GM19351 (cell line): ENCODE results near the gene CRNKL1.

Experiments used
- ATAC-seq: cut with Tn5 transposase; IDR thresholded peaks from one replicate; pipeline ENCODE4 v1.9.1; 2021; ENCODE audit warnings: mild to moderate bottlenecking, moderate library complexity; ENCODE audit not compliant: unreplicated experiment

CRNKL1 gene

DNA sequence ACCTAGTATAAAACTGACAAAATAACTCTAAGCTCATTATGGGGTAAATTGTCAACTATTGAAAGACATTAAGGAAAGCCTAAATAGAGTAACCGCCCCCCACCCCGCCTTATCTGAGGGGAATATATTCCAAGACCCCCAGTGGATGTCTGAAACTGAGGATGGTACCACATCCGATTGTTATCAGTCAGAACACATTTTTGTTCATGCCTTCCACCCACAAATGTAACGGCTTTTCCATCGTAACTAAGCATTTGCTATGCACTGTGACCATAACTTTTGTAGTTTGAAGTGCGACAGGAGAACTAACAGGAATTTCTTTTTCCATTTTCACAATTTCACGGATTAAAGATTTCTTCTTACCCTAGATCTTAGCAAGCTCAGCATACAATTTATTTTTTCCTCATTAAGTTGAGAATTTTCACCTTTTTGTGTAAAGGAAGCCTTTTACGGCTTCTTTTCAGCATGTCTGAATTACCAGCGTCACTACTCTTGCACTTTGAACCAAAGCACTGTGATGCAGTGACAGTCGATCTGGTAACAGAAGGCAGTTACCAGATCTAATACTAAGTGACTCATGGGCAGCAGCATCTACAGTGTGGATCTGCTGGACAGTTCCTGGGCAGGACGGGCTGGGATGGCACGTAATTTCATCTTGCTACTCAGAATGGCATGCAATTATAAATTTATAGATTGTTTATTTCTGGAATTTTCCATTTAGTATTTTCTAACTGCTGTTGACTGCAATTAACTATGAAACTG is 11.9 kb upstream of the CRNKL1 start:
- no peak for ATAC-seq

DNA sequence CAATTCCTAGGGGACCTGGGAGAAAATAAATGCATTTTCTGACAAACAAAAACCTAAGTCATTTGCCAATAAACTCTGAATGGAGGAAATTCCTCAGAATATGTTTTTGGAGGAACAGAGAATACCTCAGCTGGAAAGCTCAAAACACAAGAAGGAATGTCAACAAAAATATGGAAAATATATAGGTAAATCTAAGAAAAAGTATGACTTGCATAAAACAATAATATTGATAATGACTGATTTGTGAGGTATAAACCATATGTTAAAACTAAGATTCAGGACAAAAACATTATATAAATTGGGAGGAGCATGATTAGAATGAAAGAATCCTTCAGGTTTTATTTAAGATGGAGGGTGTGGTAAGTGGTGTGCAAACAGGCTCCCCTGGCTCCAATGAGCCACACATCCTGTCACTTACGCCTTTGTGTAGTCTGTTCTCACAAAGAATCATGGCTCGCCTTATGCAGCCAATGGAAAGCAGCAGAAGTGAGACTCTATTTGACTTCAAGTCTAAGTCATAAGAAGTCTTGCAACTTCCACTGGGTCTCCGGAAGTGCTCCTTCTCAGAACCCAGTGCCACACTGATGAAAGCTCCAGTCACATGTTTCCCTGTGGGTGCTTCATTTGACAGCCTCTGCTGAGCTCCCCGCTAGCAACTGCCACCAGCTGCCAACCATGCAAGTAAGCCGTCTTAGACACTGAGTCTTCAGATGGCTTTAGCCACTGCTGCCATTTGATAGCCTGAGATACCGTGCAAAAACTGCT is 8.2 kb upstream of the CRNKL1 start:
- ATAC-seq, result no peak

DNA sequence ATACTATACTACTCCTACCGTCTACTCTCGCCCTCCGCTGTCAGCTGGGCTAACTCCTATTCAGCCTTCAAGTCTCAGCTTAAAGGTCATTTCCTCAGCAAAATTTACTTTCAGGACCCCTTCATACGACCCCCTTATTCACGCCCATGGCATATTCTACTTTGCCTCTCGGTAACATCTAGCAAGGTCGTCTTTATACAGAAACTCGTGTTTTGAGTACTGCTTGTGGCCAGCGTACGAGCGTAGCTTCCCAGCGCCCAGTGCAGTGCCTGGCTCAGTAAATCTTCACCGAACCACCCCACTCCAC is 546 bp downstream of the CRNKL1 start:
- no peak for ATAC-seq

DNA sequence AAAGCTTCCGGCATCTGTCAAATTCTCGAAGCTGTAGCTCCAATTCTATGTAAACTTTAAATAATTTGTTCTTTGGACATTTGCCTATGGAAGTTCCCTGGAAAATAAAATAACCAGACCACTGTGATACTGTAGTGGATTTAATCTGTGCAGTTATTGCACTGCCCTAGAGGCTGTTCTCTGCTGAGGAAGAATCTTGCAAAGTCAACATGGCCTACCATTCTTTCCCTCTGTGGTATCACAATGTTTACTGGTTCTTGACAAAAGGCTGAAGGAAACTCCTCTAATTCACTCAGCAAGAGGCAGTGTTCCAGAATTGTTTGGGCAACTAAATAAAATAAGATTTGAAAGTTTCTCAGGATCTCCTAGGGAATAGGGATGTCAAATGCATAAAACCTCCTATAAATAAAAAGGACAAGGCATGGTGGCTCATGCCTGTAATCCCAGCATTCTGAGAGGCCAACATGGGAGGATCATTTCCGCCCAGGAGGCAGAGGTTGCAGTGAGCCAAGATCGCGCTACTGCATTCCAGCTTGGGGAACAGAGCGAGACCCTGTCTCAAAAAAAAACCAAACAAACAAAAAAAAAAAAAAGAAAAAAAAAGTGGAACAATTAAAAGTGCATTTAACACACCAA is 12.4 kb downstream of the CRNKL1 start:
- ATAC-seq, result no peak

DNA sequence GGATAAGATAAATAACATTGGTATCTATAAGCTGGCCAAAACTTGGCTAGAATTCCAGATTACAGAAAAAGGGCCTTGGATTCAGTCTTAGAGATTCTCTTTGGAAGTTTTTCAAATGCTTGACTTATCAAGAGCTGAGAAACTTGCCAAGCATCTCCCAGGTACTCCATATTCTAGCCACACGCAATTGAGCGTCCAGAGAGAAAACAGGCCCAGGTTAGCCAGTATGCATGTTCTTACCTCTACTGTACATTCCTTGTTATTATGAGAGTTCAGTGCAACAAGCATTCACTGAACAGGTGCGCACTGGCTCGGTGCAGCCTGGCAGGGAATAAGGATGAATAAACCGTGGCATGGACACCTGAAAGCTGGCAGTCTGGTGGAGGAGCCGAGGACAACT is 13.7 kb downstream of the CRNKL1 start:
- ATAC-seq, result no peak

DNA sequence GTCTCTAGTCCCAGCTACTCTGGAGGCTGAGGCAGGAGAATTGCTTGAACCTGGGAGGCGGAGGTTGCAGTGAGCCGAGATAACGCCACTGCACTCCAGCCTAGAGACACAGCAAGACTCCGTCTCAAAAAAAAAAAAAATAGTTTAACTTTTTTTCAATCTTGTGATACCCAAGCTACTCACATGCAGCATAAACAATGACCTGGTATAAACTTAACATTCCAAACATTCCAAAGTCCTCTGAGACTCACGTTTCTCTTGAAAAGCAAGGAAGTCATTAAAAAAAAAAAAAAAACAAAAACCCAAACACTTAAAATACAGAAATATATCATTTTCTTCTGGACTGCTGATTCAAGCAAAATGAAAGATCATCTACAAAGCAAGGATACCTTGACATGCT is 14.3 kb downstream of the CRNKL1 start:
- no peak for ATAC-seq

DNA sequence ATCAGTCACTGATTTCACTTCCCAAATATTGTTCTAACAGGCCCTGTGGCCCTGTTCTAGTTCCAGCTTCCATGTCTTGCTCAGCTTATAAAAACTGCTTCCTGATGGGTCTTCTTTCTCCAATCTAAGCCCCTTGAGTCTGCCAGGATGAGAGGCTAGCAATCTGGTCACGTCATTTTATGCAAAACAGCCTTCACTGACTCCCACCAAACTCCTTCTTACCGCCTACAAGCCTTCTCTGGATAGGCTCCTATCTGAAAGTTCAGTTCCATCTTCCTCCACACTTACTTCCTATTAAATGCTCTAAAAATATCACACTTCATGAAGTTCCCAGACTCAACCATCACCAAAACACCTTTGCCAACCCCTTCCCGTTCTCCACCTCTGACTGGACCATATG is 15.5 kb downstream of the CRNKL1 start:
- no peak for ATAC-seq

DNA sequence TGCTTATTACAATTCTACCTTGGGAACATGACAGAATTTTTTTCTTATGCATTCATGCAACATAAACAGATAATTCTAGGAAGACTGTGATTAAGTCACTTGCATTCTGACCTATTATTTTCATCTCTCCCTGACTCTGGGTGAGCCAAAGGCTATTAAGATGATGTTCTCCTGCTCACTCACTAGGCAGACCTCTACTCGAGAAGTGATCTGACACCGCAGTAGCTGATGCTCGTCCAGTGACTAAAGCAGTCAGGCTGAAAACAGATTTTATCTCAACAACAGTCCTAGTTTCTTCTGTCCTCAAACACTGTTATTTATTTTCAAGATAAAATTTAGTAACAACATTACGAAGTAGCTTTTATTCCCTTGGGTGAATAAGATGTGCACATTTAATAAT is 17.8 kb downstream of the CRNKL1 start:
- no peak for ATAC-seq

DNA sequence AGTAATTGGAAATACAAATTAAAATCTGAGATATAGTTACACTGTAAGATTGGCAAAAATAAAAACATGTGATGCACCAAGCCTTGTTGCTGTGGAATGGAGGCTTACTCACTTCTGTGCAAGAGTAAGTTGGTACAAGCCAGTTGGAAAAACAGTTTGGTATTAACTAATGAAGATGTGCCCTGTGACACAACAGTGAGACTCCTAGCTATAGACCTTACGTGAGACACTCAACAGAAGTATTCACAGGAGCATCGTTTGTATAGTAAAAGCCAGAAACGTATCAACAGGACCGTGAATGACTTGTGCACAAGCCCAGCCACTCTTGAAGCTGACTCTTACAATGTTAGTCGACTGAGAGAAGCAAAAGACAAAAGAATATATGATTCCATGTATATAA is 20.5 kb downstream of the CRNKL1 start:
- ATAC-seq, result no peak

DNA sequence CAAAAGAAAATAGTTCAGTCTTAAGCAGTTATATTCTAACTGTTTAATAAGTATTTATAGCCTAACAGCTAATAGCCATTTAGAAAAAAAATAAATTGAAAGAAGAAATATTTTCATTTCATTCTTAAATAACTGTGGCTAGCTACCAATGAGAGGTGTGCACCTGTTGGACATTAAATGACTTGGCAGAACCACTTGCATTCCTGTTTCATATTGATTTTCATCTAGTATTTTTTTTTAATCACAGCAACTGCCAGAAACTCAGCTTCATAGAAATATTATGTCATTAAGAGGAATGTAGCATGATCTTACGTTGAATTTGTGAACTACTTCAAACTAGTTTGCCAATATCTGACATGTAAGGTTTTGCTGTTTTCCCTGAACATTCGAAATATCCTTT is 25.0 kb downstream of the CRNKL1 start:
- ATAC-seq, result no peak

DNA sequence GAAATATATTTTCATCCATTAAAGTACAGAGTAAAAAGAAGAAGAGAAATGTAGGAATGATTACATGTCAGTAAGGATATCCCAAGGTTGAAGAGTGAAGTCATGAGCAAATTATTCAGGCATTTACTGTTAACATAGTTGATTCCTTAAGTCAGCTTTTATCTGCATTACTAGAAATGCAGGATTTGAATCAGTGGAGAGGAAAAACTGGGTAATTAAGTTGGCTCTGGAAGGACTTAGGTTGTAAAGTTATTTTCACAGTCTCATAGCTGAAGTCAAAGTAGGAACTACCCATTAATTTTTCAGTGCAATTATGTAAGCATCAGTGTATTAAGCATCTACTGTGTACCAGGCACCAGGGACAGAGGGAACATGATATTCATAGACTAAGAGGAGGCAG is 27.3 kb downstream of the CRNKL1 start:
- no peak for ATAC-seq

DNA sequence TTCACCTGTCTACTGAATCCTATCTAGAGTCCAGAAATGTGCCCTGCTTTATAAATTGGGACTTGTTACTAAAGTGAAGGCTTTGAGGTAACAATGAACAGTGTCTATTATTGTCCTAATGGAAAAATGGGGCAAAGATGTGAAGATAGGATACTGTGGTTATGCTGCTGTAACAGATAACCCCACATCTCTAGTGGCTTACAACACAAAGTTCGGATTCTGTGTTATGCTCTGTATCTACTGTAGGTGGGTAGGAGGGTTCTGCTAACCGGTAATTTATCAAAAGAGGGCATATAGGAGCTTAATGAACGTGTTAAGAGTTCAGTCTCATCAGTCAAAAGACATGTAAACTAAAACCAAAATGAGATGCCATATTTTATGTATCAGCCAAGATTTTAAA is 28.9 kb downstream of the CRNKL1 start:
- ATAC-seq, result no peak

DNA sequence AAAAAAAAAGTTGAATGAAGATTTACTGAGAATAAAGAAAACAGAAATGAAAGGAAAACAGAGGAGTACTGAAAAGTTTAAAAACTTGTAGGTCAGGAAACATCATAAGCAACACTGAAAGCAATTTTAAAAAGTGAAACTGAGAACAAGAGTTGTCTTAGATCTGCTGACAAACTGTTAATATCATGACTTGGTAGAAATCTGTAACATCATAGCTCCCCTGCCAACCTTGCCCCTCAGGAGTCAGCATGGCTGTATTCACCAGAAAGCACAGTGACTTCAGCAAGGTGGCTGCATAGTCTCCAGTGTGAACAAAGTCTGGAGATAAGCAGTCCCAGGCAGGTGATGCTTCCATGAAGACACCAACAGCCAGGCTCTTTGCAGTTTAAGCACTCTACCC is 29.8 kb downstream of the CRNKL1 start:
- peak; percentile 60 for ATAC-seq

DNA sequence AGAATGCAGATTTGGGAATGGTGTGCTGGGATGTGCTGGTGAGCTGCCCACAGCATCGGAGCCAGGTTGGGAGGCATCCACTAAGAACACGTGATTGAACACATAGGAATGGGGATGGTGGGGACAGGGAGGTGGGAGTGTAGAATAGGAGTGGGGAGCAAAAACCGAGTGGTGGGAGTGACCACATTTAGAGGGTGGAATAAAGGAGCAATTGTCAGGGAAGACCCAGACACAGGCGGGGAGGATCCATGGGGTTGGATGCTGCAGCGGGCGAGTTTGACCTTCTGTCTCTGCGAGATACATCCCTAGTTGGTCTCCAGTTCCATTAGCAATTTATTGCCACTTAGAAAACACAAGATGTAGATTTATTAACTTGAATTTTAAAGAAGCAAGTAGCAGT is 30.4 kb downstream of the CRNKL1 start:
- ATAC-seq, result no peak

DNA sequence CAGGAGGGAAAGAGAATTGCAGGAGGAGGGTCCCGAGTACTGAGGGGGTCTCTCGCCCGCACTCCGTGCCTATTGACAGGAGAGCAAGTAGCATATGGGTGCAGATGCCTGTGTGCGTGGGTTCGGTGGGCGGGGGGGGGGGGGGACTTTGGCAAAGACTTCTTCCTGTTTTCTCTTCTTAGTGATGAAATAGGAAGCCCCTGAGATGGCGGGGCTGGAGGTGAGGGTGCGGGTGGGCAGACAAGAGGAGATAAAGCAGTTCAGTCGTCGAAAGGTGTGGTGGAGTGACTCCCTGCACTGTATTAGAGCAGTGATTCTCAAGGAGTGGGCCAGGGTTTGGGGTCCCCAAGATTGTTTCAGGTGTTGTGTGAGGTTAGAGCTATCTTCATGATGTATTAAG is 31.4 kb downstream of the CRNKL1 start:
- no peak for ATAC-seq

DNA sequence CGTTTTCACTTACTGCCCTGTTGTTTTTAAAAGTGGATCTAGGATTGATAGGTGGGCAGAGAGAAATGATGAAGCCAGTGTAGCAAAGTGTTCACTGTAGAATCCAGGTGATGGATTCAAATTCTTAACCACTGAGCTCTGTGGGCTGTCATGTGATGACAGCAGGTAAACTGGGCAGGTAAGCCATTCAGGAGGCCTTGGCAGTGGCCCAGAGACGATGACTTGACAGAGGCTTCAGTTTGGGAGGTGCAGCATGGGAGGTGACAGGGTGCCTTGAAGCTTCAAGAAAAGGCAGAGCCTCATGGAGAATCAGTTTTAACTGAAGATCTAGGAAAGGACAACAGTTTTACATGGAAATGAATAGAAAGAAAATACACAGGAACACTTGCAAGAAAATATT is 33.1 kb downstream of the CRNKL1 start:
- no peak for ATAC-seq

DNA sequence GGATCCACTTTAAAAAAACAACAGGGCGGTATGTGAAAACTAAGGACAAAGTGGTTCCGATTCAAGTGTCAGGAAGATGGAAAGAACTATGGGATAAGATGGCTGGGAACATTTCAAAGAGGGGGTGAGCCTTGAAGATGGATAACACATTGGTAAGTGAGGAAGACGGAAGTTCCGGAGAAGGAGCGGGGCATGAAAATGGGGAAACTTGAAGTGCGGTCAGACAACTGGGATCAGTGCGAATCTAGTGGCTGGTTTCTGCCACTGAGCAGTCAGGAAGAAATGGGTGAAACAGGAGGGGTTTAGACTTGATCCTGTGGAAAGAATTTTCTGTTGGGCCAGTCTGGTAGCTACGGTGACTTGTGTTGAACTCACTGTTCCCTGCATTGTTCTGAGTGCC is 33.9 kb downstream of the CRNKL1 start:
- ATAC-seq, result no peak

DNA sequence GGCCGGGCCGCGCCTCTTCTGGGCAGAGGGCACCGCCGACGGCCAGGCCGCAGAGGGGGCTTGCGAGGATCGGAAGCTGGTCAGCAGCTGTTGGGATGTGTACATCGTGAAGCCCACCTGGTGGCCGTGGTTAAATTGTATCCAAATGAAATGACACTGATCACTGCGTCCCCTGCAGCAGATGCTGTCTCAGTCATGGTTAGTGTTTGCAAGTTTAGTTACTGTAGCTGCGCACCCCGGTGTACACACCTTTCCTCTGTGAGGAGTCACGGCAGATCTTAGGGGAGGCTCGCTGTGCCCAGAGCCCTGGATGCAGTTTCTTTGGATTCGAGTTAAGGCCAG is 34.5 kb downstream of the CRNKL1 start:
- peak; percentile 17 for ATAC-seq

DNA sequence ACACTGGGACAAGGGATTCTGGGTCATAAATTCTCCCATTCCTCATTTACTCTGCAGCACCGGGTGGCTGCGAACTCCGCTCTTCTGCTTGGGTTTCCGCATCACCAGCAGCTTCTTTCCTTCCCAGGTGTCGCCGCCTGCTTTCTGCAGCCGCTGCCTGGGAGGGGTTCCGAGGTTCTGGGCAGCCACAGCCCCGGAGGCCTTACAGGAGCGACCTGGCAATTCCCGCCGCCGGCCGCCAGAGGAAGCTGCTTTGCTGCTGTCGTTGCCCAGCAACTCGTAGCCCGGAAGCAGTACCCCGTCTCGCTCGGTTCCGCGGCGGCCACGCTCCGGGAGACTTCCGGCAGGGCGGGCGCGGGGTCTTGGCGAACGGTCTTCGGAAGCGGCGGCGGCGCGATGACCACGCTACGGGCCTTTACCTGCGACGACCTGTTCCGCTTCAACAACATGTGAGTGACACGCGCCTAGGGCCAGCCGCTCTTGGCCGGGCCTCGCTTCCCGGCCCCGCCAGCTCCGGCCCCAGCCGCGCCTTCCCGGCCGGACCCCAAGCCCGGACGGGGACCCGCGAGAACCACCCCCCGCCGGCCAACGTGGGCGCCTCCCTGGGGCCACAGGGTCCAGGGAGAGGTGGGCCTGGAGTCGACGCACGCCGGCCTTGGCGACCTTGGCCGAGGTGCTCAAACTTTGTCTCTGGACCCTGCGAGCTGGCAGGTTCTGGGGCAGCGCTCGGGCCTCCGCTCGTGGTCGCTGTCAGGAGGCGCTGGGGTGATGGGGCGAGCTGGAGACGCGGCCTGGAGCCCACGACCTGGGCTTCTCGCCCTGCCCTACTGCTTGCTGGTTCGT is 35.0 kb downstream of the CRNKL1 start, which contains the start of gene NAA20:
NAA20 (plus strand) TSS at position 362 of the 843 bp plus-strand sequence; CDS start at position 397, 35 bp downstream.
- ATAC-seq, result peak; percentile 97

DNA sequence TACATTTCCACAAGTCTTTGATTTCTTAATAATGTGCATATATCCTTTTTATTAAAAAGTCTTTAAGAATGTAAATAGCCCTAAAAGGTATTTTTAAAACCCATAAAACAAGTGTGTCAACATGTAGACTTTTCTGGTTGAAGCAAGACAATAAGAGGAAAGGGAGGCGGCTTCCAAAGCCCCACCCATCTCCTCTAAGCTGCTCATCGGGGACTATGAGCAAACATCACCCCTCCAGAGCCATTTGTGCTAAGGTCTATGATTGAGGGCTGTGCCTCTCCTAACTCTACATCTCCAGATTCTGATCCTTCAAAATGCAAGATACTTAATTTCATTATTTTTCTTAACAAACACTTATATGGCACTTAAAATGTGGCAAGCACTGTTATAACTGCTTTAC is 37.6 kb downstream of the CRNKL1 start:
- ATAC-seq, result no peak

DNA sequence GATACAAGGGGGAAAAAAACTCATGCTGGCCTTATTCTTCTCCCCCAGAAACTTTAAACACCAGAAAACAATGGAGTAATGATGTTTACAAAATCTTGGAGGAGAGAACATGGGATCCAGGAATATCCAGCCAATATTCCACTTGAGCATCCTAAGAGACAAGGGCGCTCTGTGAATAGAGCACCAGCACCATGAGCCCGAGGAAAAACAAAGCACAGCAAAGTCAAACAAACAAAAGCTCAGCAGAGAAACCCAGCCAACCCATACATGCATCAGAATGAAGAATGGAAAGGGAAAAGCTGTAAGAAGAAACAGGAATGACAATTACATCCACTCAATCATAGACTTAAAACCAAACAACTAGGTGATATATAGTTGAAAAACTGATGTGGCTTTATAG is 39.7 kb downstream of the CRNKL1 start:
- no peak for ATAC-seq
